ENCODE results near the gene EYA2. TPM values are rescaled to one million over a fixed set of nuclear protein-coding genes. Genes with fewer than 3 reads are reported as not detected.

EYA2 gene
- total RNA-seq, 4 donors from 2014 or later, result 2.0 to 11.0 (median 5.6) TPM

DNA sequence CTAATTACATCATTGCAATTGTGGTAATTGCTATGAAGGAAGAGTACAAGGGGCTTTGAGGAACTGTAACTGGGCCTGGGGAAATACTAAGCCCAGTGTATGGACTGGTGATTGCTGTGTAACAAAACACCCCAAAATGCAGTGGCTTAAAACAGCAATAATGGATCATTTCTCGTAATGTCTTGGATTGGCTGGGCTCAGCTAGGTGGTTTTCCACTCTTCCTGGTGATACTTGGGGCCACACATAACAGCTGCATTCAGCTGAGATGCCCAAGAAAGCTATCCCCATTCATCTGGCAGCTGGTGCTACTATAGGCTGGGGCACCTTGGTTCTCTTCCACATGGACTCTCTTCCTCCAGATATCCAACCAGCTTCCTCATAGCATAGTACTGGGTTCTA is 150.3 kb downstream of the EYA2 start:
- Histone ChIP-seq H3K27ac (no peak overlapping the region), H3K27me3 (no peaks in the 10 kb centered on the region), H3K9me3 (no peaks in the 10 kb centered on the region), H3K4me1 (no peaks in the 10 kb centered on the region), H3K4me3 (no peak overlapping the region), H3K36me3 (no peaks in the 10 kb centered on the region)
- no peak for TF ChIP-seq POLR2A (IDR thresholded peaks at IDR 0.05)
- TF ChIP-seq, protein P1, sequence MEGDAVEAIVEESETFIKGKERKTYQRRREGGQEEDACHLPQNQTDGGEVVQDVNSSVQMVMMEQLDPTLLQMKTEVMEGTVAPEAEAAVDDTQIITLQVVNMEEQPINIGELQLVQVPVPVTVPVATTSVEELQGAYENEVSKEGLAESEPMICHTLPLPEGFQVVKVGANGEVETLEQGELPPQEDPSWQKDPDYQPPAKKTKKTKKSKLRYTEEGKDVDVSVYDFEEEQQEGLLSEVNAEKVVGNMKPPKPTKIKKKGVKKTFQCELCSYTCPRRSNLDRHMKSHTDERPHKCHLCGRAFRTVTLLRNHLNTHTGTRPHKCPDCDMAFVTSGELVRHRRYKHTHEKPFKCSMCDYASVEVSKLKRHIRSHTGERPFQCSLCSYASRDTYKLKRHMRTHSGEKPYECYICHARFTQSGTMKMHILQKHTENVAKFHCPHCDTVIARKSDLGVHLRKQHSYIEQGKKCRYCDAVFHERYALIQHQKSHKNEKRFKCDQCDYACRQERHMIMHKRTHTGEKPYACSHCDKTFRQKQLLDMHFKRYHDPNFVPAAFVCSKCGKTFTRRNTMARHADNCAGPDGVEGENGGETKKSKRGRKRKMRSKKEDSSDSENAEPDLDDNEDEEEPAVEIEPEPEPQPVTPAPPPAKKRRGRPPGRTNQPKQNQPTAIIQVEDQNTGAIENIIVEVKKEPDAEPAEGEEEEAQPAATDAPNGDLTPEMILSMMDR (IDR thresholded peaks at IDR 0.05), result no peak
- DNase-seq, result no peak
- intact Hi-C loops (cut with DNase I; ENCODE audit: low total_unique reads), result no loop called here

DNA sequence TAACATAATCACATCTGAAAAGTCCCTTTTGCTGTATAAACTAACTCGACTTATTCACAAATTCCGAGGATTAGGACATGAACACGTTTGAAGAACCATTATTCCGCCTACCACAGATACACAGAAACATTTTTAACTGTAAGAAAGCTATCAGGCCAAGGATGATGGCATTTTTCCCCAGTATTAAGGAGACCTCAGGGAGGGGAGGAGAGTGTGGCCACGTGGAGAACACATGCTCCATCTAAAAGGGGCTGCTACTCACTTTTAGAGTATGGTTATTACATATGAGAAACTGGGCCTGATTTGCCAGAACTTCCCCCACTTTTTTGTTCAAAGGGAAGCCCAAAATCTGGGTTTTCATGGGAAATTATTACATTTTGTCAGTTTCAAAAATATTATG is 153.4 kb downstream of the EYA2 start:
- no peak for TF ChIP-seq POLR2A (IDR thresholded peaks at IDR 0.05)
- no peaks in the 10 kb centered on the region for H3K27me3 ChIP-seq
- no peaks in the 10 kb centered on the region for H3K4me1 ChIP-seq
- no peak for DNase-seq
- H3K27ac ChIP-seq, result no peak overlapping the region
- intact Hi-C loops (cut with DNase I; ENCODE audit: low total_unique reads), result no loop called here
- no peaks in the 10 kb centered on the region for H3K36me3 ChIP-seq
- no peak overlapping the region for H3K4me3 ChIP-seq
- H3K9me3 ChIP-seq, result no peaks in the 10 kb centered on the region

DNA sequence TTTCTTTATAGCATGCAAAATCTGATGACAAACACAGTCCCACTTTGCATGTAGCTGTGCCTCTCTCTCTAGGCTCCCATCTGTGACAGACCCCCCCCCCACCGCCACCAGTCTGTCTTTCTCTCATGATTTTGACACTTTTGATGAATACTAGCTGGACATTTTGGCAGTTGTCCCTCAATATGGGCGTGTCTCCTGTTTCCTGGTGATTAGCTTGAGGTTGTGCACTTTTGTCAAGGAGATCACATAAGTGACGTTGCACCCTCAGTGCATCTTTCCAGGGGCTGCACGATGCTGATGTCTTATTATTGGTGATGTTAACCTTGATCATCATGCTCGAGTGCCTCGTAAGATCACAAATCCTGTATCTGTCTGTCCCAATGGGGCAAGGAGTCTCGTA is 155.1 kb downstream of the EYA2 start:
- no peak for DNase-seq
- no peaks in the 10 kb centered on the region for H3K9me3 ChIP-seq
- no peak overlapping the region for H3K27ac ChIP-seq
- H3K27me3 ChIP-seq, result no peaks in the 10 kb centered on the region
- H3K36me3 ChIP-seq, result no peaks in the 10 kb centered on the region
- intact Hi-C loops (cut with DNase I; ENCODE audit: low total_unique reads), result no loop called here
- H3K4me3 ChIP-seq, result no peak overlapping the region
- TF ChIP-seq, protein P1 (IDR thresholded peaks at IDR 0.05), result no peak
- TF ChIP-seq POLR2A (IDR thresholded peaks at IDR 0.05), result no peak
- no peaks in the 10 kb centered on the region for H3K4me1 ChIP-seq

DNA sequence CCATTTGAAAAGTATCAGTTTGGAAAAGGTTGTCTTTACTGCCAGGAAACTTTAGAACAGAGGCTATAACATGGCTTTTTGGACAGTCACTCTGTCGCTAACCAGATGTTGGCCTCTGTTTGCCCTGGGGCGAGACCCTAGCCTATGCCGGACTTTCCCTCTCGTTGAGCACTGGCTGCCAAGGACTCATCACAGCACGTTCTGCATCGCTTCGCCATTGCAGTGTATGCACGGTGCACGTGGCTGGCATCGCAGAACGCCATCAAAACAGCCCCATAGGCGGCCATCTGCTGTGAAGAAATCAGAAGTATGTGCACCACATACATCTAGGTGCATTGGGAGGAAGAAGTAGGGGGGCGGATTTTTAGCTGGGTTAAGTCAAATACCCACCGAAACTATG is 156.4 kb downstream of the EYA2 start:
- Histone ChIP-seq H3K27ac (no peak overlapping the region), H3K4me3 (no peak overlapping the region), H3K36me3 (no peaks in the 10 kb centered on the region), H3K9me3 (no peaks in the 10 kb centered on the region), H3K4me1 (no peaks in the 10 kb centered on the region), H3K27me3 (no peaks in the 10 kb centered on the region)
- TF ChIP-seq, protein P1 (IDR thresholded peaks at IDR 0.05), result no peak
- TF ChIP-seq POLR2A (IDR thresholded peaks at IDR 0.05), result no peak
- DNase-seq, result no peak
- intact Hi-C loops (cut with DNase I; ENCODE audit: low total_unique reads), result no loop called here

DNA sequence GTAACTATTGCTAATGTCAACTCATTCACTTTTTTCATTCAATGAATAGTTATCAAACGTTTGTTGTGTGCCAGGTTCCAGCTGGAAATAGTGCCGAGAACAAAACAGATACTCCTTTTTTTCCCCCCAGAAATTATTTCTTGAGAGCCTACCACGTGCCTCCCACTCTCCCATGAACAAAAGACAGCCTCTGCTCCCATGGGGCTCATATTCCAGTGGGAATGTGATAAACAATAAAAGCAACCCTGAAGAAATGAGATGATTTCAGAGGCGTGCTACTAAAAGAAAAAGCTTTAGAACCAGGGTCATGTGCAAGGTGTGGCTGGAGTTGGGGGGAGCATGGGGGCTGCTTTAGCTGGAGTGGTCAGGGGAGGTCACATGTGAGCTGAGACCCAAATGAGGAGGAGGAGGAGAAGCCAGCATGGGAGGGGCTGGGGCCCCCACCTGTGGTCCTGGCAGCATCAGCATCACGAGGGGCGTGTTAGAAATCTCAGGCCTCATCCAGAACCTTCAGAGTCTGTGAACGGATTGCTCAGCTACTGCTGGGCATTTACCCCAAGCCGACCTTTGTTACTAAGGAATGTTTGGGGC is 157.4 kb downstream of the EYA2 start:
- TF ChIP-seq, protein P1 (IDR thresholded peaks at IDR 0.05), result no peak
- H3K27me3 ChIP-seq, result no peaks in the 10 kb centered on the region
- intact Hi-C loops (cut with DNase I; ENCODE audit: low total_unique reads), result no loop called here
- H3K27ac ChIP-seq, result peak overlapping the region in 1 of 2 donors; percentile 13
- no peaks in the 10 kb centered on the region for H3K4me1 ChIP-seq
- no peak overlapping the region for H3K4me3 ChIP-seq
- H3K36me3 ChIP-seq, result no peaks in the 10 kb centered on the region
- no peak for DNase-seq
- no peaks in the 10 kb centered on the region for H3K9me3 ChIP-seq

DNA sequence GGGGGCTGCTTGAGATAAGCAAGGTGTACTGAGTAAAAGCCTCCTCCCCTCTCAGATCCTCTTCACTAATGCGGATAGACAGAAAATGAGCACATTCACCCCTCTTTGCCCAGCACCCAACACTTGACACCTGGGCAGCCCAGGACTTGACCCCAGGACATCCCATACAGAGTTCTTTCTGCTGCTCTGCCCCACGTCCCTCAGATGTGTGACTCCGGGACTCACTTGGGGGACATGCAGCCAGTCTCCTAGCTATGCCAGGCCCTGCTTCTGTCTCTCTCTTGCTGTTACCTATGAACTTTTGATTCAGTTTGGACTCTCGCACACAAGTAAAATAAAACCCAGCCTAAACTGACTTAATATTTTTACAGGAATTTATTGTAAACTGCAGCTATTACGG is 159.9 kb downstream of the EYA2 start:
- no peak for TF ChIP-seq POLR2A (IDR thresholded peaks at IDR 0.05)
- TF ChIP-seq, protein P1 (IDR thresholded peaks at IDR 0.05), result no peak
- Histone ChIP-seq H3K4me3 (no peak overlapping the region), H3K36me3 (no peaks in the 10 kb centered on the region), H3K27me3 (no peaks in the 10 kb centered on the region), H3K27ac (no peak overlapping the region), H3K4me1 (no peaks in the 10 kb centered on the region), H3K9me3 (no peaks in the 10 kb centered on the region)
- no peak for DNase-seq
- intact Hi-C loops (cut with DNase I; ENCODE audit: low total_unique reads), result no loop called here
